Neural cell (in vitro differentiated cells): ENCODE results near the gene CACNA1E.

Experiments used
- CTCF ChIP-seq: fragments of 450-650 bp; IDR thresholded peaks from 2 replicates; pipeline ENCODE4 v1.5.1; 2014; ENCODE audit warnings: antibody characterized with exemption, mild to moderate bottlenecking, moderate library complexity; ENCODE audit not compliant: poor library complexity, severe bottlenecking
- EP300 ChIP-seq: fragments of 450-650 bp; conservative IDR thresholded peaks from 2 replicates; pipeline ENCODE4 v1.6.1; 2014; ENCODE audit warnings: antibody characterized with exemption, mild to moderate bottlenecking, moderate library complexity; ENCODE audit not compliant: poor library complexity, severe bottlenecking
- EZH2 ChIP-seq: fragments of 200-600, 300-800 bp; shearing (Covaris generic), sonication (generic); IDR thresholded peaks from 2 replicates; pipeline ENCODE4 v1.6.1; 2014; ENCODE audit warnings: antibody characterized with exemption, low read length, borderline replicate concordance, mild to moderate bottlenecking; ENCODE audit not compliant: insufficient read depth, poor library complexity, severe bottlenecking
- POLR2AphosphoS5 ChIP-seq: IDR thresholded peaks from 2 replicates; pipeline ENCODE4 v1.6.1; 2012
- RAD21 ChIP-seq: fragments of 450-650 bp; conservative IDR thresholded peaks from 2 replicates; pipeline ENCODE4 v1.6.1; 2014; ENCODE audit warnings: antibody characterized with exemption, mild to moderate bottlenecking, moderate library complexity
- SMC3 ChIP-seq: fragments of 450-650 bp; conservative IDR thresholded peaks from 2 replicates; pipeline ENCODE4 v1.6.1; 2014; ENCODE audit warnings: antibody characterized with exemption, mild to moderate bottlenecking, moderate library complexity; ENCODE audit not compliant: poor library complexity
- TAF1 ChIP-seq: IDR thresholded peaks from 2 replicates; pipeline ENCODE4 v1.6.1; 2012; ENCODE audit warnings: low read depth

- no peak for TF ChIP-seq SMC3
- TF ChIP-seq CTCF: no peak
- no peak for TF ChIP-seq POLR2AphosphoS5
- no peak for TF ChIP-seq EZH2
- TF ChIP-seq TAF1: no peak
- TF ChIP-seq EP300: no peak
- no peak for TF ChIP-seq RAD21
These were observed 160.3 kb downstream of the CACNA1E start for GRCh38 chr1:181643631-181644030.
